ENCODE measurements around the gene TMEM63A.

The TMEM63A gene

DNA sequence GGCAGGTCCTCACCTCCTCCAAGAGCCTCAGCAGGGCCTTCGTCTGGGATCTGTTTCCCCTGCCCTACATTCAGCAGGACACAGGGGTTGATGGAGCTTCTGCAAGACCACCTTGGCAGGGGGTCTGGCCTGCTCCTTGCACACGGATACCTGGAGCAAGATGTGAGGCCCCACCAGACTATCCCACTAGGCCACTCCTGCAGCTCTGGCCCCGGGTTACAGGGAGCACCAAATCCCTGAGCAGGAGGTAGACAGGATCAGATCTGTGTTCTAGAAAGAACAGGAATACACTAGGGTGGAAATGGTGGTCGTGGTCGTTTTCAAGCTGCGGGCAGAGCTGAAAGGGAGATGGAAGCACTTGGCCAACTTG is 38.8 kb downstream of the TMEM63A start:
- TF ChIP-seq GATA2 (IDR thresholded peaks at IDR 0.05; ENCODE audit: low read depth, low read length) (no peak), GATA3 (IDR thresholded peaks at IDR 0.05; ENCODE audit: low read depth, low read length) (no peak)

- TF ChIP-seq GATA3 (IDR thresholded peaks at IDR 0.05; ENCODE audit: low read depth, low read length) (no peak), GATA2 (IDR thresholded peaks at IDR 0.05; ENCODE audit: low read depth, low read length) (no peak)
Measured at GRCh38 chr1:225842788-225843425, 39.3 kb downstream of the TMEM63A start.

DNA sequence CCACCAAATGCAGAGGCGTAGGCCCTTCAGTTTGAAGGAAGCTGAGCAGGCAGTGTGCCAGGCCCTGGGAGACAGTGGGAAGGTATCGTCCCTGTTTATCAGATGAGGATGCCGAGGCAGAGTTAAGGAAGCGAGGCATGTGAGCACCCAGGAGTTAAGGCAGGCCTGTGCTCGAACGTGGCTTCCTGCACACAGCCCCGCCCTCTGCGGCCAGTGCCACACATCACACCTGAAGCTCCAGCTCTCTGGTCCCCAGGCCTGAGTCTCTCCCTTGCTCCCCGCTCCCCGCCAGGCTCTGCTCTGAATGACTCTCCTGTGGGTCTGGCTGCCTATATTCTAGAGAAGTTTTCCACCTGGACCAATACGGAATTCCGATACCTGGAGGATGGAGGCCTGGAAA is 40.1 kb downstream of the TMEM63A start:
- TF ChIP-seq GATA2 (IDR thresholded peaks at IDR 0.05; ENCODE audit: low read depth, low read length) = no peak

- TF ChIP-seq GATA3 (IDR thresholded peaks at IDR 0.05; ENCODE audit: low read depth, low read length) (no peak), GATA2 (IDR thresholded peaks at IDR 0.05; ENCODE audit: low read depth, low read length) (no peak)
Measured at GRCh38 chr1:225840713-225841112, 41.5 kb downstream of the TMEM63A start.

GRCh38 chr1:225840223-225840610 is 42.0 kb downstream of the TMEM63A start:
- TF ChIP-seq GATA2 (IDR thresholded peaks at IDR 0.05; ENCODE audit: low read depth, low read length) (no peak), GATA3 (IDR thresholded peaks at IDR 0.05; ENCODE audit: low read depth, low read length) (no peak)

GRCh38 chr1:225838793-225839192 is 43.4 kb downstream of the TMEM63A start:
- TF ChIP-seq GATA2 (IDR thresholded peaks at IDR 0.05; ENCODE audit: low read depth, low read length) = no peak
- no peak for TF ChIP-seq GATA3 (IDR thresholded peaks at IDR 0.05; ENCODE audit: low read depth, low read length)

- TF ChIP-seq GATA3 (IDR thresholded peaks at IDR 0.05; ENCODE audit: low read depth, low read length) (no peak), GATA2 (IDR thresholded peaks at IDR 0.05; ENCODE audit: low read depth, low read length) (no peak)
Measured at GRCh38 chr1:225835856-225836255, 46.3 kb downstream of the TMEM63A start.

DNA sequence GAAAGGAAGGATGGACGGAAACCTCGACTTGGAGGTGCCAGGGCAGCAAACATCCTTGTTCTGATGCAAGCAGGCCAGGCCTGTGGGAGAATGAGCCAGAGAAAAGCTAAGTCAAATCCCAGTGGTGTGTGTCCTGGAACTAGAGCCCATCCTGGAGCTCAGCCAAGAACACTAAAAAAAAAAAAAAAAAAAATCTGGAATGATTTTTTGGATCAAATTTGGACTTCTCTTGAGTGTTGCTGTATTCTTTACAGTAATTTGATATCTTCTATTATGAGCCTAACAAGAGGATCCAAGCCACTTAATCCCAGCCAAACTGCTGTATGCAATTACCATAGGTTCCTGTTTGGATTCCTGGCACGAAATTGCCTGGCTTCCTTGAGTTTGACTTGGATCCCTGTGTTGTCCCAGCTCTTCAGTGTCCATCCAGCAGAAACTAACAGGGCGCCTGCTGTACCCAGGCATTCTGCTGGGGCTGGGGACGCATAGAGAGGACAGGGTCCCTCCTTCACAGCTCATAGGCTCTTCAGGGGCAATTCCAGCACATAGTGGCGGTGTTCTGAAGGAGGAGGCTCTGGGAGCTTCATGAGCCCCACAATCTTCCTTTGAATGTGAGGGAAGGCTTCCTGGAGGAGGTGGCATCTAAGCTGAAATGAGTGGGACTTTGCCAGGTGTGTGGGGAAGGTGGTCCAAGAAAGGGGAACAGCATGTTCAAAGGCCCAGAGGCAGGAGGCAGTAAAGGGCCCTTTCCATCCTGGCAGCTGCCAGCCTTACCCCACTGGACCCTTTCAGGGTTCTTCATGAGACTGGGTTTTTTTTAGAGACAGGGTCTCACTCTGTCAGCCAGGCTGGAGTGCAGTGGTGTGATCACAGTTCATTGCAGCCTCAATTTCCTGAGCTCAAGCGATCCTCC is 47.5 kb downstream of the TMEM63A start:
- TF ChIP-seq GATA2 (IDR thresholded peaks at IDR 0.05; ENCODE audit: low read depth, low read length) (no peak), GATA3 (IDR thresholded peaks at IDR 0.05; ENCODE audit: low read depth, low read length) (no peak)

GRCh38 chr1:225830841-225831240 is 51.3 kb downstream of the TMEM63A start:
- TF ChIP-seq GATA2 (IDR thresholded peaks at IDR 0.05; ENCODE audit: low read depth, low read length) = no peak
- TF ChIP-seq GATA3 (IDR thresholded peaks at IDR 0.05; ENCODE audit: low read depth, low read length) = no peak

DNA sequence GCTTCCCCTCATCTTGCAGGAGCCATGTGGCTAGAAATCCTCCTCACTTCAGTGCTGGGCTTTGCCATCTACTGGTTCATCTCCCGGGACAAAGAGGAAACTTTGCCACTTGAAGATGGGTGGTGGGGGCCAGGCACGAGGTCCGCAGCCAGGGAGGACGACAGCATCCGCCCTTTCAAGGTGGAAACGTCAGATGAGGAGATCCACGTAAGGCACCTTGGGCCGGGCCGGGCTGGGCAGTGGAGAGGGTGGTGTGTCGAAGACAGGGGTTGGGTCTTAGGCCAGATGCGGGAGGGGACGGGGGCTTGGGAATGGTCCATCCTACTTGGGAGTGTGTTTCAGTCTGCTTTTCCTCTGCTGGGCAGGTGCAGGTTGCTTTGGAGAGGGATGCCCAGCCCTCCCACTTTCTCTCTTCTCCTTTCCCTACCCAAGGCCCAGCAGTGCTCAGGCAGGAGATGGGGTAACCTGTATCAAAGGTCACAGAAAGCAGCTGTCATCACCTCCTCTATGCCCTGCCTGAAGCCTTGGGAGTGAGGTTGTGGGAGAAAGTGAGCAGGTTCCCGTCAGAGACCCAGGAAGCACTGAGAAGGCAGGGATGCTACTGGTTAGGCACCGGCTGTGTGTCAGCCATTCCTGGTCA is 53.4 kb downstream of the TMEM63A start:
- no peak for TF ChIP-seq GATA2 (IDR thresholded peaks at IDR 0.05; ENCODE audit: low read depth, low read length)
- TF ChIP-seq GATA3 (IDR thresholded peaks at IDR 0.05; ENCODE audit: low read depth, low read length) = no peak

DNA sequence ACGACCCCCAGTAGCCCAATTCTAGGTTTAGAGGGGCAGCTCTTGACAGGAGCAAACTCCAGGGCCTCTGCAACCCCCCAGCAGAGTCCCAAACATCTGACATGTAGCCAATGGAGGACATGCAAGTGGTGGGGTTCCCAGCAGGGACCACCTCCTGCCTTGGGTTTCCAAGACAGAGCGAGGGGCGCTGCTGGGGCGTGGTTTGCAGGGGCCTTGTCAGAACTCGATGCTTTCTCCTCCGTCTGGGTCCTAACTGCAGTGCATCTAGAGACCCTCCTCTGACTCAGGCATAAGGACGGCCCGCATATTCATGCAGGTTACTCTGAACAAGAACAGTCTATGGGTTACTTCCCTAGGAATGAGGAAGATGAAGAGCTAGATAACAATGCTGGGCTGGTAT is 55.1 kb downstream of the TMEM63A start:
- TF ChIP-seq GATA2 (IDR thresholded peaks at IDR 0.05; ENCODE audit: low read depth, low read length) (no peak), GATA3 (IDR thresholded peaks at IDR 0.05; ENCODE audit: low read depth, low read length) (no peak)

- TF ChIP-seq GATA3 (IDR thresholded peaks at IDR 0.05; ENCODE audit: low read depth, low read length) = no peak
- TF ChIP-seq GATA2 (IDR thresholded peaks at IDR 0.05; ENCODE audit: low read depth, low read length) = no peak
Measured at GRCh38 chr1:225825607-225826007, 56.6 kb downstream of the TMEM63A start.

DNA sequence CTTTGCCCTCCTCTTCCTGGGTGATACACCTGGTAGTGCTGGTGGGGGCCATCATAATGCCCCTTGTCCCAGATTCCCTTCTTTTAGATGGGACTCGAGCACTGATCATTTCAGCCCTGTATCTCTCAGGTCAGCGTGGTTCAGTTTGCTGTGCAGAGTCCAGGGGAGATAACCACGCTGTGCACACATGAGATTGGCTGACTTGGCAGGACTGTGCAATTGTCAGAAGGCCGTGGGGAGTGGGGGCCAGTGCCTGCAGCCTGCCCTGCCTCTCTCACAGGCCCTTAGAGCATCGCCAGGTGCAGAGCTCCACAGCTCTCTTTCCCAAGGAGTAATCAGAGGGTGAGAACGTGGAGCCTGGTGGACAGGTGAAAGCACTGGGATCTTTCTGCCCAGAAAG is 57.1 kb downstream of the TMEM63A start:
- TF ChIP-seq GATA3 (IDR thresholded peaks at IDR 0.05; ENCODE audit: low read depth, low read length) (no peak), GATA2 (IDR thresholded peaks at IDR 0.05; ENCODE audit: low read depth, low read length) (no peak)

DNA sequence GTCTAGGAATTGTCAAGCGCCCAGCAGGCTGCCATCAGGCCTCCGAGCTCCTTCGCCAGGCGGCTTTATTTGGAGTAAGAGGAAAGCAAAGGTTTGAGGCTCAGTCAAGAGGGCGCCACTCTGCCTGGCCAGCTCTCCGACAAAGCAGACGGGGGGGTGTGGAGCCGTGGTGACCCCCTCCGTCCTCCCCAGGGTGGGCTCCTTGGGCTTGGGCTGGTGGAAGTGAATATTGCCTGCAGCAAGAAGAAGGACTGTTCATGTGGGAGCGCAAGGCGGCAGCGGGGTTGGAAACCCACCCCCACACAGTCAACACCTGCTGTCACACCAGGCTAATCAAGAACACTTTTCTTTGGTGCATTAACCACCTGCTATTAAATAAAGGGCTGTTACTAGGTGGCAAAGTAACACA is 57.6 kb downstream of the TMEM63A start:
- no peak for TF ChIP-seq GATA3 (IDR thresholded peaks at IDR 0.05; ENCODE audit: low read depth, low read length)
- no peak for TF ChIP-seq GATA2 (IDR thresholded peaks at IDR 0.05; ENCODE audit: low read depth, low read length)
